ENCODE measurements around the gene STX8.
"Not testable (repeated sequence)": the region's sequence is repeated elsewhere in the genome, so short reads cannot be mapped to it uniquely, and the experiment has no call there.

The STX8 gene

GRCh38 chr17:9381068-9381467 lies 194.6 kb downstream of the STX8 start:
- no peak for DNase-seq

DNA sequence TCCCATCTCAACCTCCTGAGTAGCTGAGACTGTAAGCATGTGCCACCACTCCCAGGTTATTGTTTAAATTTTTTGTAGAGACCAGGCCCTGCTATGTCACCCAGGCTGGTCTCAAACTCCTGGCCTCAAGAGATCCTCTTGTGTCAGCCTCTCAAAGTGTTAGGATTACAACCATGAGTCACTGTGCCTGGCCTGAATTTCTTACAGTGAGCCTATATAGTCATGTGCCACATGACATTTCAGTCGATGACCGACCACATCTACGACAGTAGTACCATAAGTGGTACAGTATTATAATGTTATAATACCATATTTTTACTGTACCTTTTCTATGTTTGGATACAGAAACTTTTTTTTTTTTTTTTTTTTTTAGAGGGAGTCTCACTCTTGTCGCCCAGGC lies 195.3 kb downstream of the STX8 start:
- DNase-seq: no peak

DNA sequence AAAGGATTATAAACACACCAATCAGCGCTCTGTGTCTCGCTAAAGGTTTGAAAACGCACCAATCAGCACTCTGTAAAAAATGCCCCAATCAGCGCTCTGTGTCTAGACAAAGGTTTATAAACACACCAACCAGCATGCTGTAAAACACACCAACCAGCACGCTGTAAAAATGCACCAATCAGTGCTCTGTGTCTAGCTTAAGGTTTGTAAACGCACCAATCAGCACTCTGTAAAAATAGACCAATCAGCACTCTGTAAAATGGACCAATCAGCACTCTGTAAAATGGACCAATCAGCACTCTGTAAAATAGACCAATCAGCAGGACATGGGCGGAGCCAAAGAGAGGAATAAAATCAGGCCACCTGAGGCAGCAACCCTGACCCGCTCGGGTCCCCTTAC lies 199.4 kb downstream of the STX8 start:
- DNase-seq: not testable (repeated sequence)

- DNase-seq: no peak
Observed at GRCh38 chr17:9371019-9371418, 204.6 kb downstream of the STX8 start.

DNA sequence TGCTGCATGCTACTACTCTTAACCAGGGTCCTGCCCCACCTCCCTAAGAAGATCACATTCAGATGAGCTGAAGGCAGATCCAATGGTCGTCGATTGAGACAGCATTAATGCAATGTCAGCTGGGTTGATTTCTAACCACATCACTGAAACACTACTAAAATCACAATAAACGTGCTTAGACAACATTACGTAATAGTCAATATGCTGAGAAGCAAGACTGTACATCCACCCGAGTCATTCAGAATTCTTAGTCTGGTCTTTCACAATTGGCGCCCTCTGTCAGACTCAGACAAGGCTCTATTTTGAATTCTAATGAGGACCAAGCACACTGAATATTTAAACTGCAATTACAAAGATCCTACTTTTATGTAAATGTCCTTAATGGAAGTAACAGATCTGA lies 205.2 kb downstream of the STX8 start:
- no peak for DNase-seq

DNA sequence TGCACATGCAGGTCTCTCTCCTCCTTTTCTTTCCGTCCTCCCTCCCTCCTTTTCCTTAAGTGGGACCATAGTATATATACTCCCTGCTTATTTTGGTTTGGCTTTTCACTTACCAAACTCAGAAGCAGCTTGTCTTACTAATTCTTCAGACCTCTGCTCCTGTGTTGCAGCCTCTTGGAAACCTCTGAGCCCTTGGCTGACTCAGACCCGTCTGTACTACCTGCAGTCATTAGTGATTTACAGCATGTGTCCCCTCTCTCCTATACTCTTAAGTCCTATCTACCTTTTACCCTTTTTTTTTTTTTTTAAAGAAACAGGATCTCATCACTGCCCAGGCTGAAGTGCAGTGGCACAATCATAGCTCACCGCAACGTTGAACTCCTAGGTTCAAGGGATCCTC lies 207.0 kb downstream of the STX8 start:
- DNase-seq: no peak

DNA sequence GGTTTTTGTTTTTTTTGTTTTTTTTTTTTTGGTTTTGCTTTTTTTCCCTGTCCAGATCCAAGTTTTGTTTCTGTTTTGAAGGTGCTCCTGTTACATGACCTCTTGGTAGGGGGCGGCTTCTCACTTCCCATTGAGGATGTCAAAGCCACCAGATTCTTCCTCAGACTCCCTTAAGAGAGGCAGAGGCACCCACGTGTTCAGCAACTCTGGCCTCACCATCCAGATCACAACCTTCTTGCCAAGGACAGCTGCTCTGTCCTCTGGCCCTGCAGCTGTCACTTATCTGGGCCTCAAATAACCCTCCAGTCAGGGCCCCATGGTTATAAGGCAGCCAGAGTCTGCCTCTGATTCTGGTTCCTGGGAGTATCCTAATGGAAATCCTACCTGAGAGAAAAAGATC lies 208.5 kb downstream of the STX8 start:
- DNase-seq: no peak

DNA sequence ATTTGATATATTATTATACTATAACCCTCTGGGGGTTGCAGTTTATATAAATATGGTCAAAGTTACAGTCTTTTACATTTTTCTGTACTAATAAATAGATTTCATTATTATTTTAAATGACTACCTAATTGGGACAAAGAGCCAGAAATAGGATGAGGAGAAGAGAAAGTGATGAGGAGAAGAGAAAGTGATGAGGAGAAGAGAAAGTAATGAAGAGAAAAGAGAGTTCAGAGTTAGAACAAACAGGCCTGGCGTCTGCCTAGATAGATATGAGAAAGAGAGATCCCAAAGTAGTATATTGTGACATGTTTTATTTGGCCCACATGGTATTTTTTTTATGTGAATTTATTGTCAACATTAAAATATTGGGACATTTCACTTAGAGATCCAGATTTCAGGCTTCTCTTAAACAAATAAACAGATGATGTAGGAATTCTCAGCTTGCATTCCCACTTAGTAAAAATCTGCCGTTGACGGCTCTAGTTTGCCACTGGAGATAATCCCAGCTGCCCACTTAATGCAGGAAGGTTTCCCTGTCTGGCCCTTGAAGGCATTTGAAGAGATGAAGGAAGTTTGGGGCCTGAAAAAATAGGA lies 210.7 kb downstream of the STX8 start:
- DNase-seq: no peak

DNA sequence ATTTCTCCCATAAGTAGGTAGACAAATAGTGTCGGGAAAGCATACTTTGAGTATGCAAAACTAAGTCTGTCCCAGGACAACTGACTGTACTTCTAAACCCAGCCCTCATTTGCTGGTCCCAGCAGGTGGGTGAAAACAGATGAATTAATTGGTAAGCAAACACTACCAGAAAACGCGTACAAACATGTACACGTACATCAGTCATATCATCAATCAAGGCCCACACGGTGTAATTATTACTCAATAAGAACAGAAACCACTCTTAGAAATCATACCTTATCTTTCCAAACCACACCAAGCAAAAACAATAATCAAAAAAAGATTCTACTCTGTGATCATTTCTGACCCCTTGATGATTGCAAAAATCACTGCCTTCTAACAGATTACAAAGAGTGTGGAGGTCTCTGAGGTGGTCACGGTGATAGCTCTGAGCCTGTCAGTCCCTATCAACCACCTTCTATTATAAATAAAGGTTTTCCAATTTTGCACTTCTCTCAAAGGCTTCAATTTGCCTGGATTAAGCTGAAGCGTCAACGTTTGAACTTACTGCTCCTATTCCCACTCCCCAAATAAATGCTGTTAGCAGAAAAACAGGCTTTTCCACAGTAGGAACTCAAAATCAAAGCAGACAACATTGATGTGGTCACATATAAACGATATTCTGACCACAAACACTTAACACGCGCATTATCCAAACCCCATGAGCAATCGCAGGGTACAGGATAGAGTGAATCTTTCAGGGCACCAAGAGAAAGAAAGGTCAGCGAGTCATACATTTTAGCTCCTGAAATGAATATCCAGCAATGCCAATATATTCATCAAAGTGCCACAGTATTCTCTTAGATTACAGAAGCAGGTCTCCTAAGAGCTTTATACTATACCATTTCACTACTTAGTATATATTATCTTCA lies 211.9 kb downstream of the STX8 start:
- no peak for DNase-seq

DNA sequence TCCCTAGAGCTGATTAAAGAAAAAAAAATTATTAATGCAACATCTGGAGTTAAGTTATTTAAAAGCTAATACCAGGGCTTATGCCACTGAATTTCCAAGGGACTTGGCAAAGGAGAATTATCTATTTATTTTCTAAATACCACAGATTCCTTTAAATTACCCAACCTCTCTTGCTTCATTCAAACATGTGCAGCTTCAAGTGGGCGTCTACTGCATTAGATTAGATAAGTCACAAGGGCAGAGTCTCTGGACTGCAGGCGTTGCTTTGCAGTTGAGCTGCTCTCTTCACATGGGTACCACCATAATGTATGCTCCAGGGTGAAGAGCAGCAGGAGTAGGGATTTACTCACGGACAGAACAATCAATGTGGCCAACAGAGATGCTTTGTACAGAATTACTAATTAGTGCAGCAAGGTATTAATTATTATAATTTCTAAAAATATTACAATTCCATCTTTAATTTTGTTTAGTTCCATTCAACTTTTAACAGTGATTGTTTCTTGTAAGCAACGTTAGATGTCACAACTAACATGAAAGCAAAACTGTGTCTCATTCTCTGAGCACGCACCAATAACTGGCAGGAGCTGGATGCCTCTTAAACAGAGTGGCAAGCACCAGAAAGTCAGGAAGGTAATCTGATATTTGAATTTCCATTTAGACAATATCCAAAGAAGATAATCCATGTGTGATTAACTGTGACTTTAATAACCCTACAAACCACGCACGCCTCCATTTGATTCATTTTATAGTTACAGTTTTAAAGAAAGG lies 214.2 kb downstream of the STX8 start:
- DNase-seq: no peak

DNA sequence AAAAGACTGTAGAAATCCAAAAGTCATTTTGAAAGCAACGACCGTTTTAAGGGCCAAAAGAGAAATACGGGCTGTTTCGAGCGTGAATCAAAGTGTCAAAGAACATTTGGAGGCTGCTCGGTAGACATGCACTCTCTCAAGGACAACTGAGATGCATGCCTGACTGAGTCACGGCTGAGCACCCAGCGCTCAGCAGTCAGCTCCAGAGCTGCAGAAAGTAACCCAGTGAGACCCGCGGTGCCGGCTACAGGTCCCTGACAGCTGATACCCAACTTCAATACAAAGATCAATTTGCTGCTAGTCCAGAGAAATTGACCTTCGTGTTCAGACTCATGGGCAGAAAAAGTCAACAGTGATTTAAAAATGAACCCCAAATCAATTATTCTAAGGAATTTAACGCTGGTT lies 214.9 kb downstream of the STX8 start:
- no peak for DNase-seq

DNA sequence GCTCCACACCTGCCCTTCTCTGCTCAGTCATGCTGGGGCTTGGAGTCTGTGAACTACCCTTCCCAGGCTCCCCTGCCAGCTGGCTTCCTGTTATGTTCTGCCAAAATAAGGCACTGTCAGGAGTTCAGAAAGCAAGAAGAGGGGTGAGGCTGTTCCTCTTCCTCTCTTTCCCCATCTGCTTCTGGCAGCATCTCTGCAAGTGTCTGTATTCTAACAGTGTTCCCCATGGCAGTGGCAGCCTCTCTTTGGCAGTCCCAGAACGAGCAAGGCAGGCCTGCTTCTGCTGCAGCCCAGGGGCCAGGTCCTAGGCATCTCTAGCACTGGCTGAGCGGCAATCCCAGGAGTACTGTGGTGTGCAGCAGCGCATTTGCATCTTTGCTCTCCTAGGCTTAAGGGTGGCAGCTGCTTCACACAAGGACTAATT lies 219.1 kb downstream of the STX8 start:
- DNase-seq: peak in 1 of 2 donors; percentile 57

GRCh38 chr17:9355846-9356245 lies 219.8 kb downstream of the STX8 start:
- DNase-seq: no peak

GRCh38 chr17:9355231-9355630 lies 220.4 kb downstream of the STX8 start:
- DNase-seq: not testable (repeated sequence)

GRCh38 chr17:9350080-9350479 lies 225.5 kb downstream of the STX8 start:
- no peak for DNase-seq

- DNase-seq: no peak
Observed at GRCh38 chr17:9346296-9346926, 229.2 kb downstream of the STX8 start.

- no peak for DNase-seq
Observed at GRCh38 chr17:9343516-9343915, 232.1 kb downstream of the STX8 start.

- no peak for DNase-seq
Observed at GRCh38 chr17:9342225-9342624, 233.4 kb downstream of the STX8 start.

DNA sequence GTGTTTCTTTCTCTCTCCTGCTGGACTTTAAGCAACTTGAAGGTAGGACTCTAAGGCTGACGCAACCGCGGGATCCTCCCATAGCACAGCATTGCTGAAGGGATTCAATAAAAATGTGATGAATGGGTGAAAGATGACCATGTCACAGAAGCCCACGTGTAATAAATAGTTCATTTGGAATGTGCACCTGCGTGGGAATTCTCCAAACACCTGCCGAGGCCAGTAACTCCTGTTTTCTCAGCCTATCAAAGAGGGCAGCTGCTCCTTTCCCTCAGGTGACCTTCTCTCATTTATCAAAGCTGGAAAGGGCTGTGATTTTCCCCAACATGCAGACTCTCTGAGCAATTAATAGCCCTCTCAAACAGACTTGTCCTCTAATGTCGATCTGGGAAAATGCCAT lies 235.7 kb downstream of the STX8 start:
- no peak for DNase-seq

- DNase-seq: not testable (repeated sequence)
Observed at GRCh38 chr17:9339482-9339881, 236.1 kb downstream of the STX8 start.

DNA sequence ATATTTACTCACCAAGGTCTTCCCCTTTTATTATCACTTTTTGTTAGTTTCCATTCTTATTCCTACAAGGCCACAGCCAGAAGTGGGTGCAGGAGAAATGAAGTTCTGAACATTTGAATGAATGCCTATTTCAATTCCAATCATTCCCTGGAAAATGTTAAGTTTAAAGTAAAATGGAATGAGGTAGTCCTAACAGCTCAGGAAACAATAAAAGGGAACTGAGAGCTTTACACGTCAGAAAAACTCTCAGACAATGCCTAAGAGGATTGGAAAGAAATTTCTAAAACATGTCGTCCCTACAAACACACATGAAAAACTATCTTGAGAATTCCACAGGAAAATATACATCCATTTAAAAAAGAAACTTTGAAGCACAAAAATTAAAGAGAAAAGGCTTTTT lies 238.8 kb downstream of the STX8 start:
- DNase-seq: no peak

DNA sequence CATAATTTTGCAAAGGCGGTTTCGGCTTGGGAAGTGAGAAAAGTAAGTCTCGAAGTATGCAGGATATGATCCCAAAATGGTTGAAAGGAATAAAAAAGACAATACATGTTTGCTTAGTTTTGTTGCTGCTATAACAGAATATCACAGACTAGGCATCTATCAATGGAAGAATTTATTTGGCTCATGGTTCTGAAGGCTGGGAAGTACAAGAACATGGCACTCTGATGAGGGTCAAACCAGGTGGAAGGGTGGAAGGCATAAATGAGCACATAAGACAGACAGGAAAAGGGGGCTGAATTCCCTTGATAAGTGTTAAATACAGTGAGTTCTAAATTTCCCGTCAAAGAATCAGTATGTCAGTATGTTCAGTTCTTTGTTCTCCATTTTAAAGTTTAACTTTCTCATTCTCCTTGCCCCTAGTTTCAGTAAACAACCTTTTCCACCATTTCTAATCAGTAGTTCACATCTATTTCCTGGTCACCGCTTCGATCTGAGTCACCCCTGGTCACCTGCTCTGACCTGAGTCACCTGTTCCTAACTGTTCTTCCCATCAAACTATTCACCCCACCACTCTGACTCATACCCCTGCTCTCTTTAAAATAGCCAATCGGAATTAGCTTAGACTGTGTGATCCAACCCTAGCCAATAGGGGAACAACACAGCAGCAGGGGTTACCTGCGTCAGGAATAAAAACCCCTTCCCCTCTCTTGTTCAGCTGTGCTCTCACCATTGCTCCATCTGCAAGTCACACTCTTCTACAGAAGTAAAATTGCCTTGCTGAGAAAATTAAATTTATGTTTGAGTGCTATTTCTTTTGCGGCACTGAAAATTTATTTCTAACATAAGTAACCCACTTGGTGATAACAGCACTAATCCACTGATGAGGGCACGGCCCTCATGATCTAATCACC lies 240.8 kb downstream of the STX8 start:
- no peak for DNase-seq

All from bone marrow (tissue), 2 donors.